Testis (tissue), 2 donors: ENCODE results near the gene ST3GAL5.

Experiments
- POLR2A ChIP-seq: fragments of 450-650 bp; IDR thresholded peaks from one replicate; pipeline ENCODE4 v1.6.1; 2017; ENCODE audit warnings: antibody characterized with exemption, mild to moderate bottlenecking, moderate library complexity
- TF ChIP-seq, protein P1 (sequence below), 3 experiments: fragments of 450-650 bp in 2 of 3; fragments of 200-600 bp in 1 of 3; sonication (generic) in 1 of 3; IDR thresholded peaks; one replicate each; pipeline ENCODE4 v1.5.1; 2016 to 2019; ENCODE audit warnings: antibody characterized with exemption in 3 of 3, mild to moderate bottlenecking in 2 of 3, moderate library complexity in 1 of 3

DNA sequence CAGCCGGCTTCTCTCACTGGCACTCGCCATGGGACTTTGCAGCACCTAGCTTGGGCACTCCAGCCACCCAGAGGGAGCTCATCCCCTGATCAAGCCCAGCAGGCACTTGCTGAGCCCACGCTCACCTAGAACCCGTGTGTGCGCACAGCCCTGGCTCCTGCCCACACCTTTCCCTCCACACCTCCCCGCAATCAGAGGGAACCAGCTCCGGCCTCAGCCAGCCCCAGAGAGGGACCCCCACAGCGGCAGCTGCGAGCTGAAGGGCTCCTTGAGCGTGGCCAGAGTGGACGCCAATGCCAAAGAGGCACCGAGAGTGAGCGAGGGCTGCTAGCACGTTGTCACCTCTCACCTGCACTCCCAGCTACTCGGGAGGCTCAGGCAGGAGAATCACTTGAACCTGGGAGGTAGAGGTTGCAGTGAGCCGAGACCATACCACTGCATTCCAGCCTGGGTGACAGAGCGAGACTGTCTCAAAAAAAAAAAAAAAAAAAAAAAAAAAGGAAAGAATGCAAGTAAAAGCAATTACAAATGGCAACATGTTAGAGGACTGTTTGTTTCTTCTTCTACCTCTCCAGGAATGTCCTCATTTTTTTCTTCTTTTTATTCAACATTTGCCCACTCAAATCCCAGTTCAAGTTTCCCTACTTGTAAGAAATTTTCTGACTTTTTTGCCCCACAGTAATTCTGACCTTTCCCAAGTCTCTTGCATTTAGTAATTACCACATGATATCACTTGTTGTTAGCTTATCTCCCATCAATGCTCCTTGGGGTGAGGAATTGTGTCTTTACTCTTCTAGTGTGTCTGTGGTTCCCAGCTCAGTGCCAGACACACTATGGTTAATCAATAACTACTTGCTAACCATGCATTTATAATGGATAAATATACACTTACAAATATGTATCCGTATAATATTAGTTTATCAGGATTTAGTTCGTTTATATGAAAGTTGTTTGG, 40.6 kb upstream of the ST3GAL5 start:
- no peak for TF ChIP-seq POLR2A
- TF ChIP-seq, protein P1, sequence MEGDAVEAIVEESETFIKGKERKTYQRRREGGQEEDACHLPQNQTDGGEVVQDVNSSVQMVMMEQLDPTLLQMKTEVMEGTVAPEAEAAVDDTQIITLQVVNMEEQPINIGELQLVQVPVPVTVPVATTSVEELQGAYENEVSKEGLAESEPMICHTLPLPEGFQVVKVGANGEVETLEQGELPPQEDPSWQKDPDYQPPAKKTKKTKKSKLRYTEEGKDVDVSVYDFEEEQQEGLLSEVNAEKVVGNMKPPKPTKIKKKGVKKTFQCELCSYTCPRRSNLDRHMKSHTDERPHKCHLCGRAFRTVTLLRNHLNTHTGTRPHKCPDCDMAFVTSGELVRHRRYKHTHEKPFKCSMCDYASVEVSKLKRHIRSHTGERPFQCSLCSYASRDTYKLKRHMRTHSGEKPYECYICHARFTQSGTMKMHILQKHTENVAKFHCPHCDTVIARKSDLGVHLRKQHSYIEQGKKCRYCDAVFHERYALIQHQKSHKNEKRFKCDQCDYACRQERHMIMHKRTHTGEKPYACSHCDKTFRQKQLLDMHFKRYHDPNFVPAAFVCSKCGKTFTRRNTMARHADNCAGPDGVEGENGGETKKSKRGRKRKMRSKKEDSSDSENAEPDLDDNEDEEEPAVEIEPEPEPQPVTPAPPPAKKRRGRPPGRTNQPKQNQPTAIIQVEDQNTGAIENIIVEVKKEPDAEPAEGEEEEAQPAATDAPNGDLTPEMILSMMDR (IDR thresholded peaks at IDR 0.05): no peak
